GM21390 (cell line): ENCODE measurements around the gene ZDHHC3.
"Not testable (repeated sequence)": the region's sequence is repeated elsewhere in the genome, so short reads cannot be mapped to it uniquely, and the experiment has no call there.

Experiments used
- ATAC-seq: cut with Tn5 transposase; IDR thresholded peaks from one replicate; pipeline ENCODE4 v1.9.1; 2021; ENCODE audit not compliant: unreplicated experiment

Gene ZDHHC3

DNA sequence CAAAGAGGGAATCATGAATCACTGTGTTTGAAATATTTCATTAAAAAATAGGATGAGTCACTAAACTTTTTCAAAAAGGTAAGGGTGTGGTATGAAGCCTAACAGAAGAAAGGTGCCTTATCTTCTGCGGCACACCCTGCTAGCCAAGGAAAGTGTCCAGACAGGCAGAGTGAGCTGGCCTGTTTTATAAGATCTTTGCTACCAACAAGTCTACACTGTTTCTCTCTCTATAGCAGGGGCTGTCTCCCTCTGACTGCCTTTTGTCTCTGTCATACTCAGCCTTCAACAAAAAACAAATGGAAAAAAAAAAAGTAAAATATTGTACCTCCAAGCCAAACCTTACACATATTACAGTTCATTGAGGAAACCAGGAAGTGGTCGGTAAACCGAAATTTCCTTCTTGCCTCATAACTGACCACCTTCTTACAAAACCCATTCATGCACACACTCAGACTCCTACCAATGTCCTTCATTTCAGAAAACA, 9.1 kb downstream of the ZDHHC3 start:
- no peak for ATAC-seq

DNA sequence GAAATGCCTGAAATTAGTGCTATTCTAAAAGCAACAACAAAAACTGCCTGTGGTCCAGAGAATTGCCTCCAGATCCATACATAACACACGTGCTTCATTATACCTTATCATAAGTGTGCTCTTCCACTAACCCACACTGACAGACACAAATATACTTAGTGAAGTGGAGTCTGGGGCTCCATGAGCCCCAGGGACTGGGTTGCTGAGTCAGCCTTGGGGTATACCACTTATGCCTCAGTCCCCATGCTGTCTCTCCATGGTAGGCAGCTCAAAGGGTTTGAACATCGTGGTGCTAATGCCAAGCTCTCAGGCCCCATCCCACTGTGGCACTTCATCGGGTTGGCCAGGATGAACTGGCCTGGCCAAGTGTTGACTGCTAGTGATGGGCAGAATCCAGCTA, 10.8 kb downstream of the ZDHHC3 start:
- ATAC-seq: no peak

DNA sequence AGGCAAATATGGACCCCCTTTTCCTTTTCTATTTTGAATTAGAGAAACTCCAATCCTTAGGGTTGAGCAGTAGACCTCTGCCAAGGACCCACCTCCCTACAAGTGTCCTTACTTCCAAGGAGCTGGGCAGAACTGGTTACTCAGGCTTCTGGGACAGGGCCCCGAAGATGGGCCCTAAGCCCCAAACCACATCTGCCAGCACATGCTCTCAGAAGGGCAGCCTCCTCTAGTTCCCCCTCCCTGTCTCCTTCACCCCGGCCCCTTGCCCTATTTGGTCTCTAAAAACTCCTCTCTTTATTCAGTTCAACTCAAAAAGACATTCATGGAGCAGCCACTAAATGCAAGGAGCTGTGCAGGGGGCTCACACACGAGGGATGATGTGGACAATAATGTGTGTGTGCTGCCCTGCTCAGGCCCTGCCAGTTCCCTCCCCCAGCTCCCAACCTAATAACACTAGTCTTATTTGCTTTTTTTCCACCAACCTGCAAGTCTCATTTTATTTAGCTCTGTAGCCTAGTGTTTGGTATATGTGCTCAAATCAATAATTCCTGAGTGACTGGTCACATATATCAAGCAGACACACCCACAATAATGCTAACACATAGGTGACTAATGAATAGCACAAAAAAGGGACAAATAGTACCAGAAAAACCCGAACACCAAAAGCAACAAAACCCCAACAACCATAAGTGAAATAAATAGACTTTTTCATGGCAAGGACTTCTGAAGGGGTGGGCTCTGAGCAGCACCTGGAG, 12.2 kb downstream of the ZDHHC3 start:
- no peak for ATAC-seq

DNA sequence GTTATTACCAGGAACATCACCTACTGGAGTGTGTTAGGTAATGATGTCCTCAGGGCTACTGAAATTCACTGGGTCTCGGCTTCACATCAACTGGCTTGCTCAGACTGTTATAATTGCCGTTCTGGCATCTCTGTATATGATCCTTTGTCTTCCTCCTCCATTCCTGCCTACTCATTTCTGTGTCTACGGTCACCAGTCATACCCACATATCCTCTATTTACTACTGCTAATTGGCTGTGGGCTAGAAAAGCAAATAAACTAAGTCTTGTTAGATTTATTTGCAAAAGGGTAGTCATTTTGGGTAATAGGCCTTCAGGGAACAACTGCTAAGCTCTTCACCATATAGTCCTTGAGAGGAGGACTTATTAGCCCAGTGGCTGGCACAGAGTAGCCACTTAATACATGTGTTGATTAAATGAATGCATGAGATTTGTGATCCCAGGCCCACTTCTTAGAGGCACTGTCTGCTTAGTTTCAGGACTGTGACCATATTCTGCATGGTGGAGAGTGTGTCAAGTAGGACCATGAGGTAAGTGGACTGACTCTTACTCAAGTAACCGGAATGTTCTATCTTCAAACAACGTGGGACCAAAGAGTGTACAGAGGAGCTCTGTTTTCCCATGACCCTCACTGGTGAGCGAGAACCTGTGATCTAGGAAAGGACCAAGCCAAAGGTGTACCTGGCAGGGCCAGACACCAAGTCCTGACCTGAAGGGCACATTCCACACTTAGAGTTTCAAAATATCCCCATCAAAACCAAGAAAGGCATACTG, 13.2 kb downstream of the ZDHHC3 start:
- ATAC-seq: no peak

DNA sequence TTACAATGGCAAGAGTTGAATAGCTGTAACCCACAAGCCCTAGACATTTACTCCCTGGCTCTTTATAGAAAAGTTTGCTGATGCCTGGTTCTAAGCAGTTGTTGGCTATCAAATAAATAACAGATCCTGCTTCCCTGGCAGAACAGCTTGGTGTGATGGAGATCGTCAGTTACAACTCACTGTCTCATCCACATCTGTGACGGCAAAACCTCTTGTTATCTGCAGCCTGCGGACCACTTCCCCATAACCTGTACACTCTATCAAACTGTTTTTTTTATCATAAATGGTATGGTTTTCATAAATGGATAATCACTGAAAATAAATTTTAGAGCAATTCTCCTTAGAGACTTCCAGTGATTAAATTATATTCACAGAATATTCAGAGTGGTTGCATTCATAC, 14.1 kb downstream of the ZDHHC3 start:
- ATAC-seq: no peak

DNA sequence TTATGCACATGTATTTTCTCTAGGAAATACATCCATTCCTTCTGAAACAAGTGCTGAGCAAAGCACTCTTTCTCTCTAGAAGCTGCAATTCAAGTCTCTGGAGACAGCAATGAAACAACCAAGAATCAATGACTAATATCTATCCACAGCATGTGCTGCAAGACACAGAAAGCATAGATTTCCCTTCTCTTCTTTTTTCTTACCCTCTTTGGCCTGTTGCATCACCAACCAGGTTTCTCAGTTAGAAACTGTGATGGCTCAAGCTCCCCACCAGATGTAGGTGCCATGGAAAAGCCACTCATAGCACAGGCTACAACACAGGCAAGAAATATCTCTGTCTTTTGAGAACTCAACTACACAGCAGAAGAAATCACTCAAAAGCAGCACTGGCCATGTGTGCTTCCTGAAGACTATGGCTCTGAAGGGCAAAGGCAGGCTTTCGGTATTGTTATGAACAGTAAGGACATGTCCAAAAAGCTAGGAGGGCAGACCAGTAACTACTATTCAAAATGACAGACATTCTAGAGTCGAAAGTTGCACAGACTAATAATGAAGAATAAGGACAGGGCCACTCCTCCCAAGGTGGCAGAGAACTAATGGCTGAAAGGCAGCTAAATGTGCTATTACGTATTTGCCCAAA, 15.5 kb downstream of the ZDHHC3 start:
- peak; percentile 55 for ATAC-seq

DNA sequence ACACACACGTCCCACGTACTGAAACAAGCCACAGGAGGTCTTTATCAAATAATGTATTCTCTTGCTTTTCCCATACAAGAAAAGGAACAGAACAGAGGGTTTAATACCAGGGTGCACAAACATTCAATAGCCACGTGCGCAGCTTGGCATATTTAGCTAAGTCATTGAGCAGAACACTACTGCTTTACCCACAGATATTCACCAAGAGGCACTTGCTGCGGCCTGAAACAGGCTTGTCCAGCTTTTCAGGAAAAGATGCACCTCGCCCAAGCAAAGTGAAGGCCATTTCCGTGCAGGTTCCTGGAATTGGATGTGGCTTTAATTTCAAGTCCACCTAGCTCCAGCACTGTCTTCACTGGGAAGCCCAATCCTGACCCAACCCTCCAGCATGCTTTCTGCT, 17.6 kb downstream of the ZDHHC3 start:
- no peak for ATAC-seq

DNA sequence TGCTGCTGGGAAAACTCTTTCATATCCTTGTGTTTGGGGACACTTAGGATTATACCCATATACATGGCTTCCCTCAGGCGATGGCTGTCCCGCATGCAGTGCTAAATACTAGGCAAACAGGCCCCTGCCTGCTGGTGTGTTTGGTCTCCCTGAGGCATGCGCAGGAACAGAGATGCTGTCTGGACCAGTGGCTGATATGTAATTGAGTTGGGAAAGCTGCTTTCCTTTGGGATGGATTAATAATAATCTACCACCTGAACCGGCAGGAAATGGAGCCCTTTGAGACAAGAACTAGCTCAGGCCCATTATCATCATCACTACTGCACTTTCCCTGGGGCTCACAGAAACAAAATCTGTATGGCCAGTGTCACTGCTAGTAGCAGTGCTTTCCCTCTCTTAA, 18.0 kb downstream of the ZDHHC3 start:
- no peak for ATAC-seq

DNA sequence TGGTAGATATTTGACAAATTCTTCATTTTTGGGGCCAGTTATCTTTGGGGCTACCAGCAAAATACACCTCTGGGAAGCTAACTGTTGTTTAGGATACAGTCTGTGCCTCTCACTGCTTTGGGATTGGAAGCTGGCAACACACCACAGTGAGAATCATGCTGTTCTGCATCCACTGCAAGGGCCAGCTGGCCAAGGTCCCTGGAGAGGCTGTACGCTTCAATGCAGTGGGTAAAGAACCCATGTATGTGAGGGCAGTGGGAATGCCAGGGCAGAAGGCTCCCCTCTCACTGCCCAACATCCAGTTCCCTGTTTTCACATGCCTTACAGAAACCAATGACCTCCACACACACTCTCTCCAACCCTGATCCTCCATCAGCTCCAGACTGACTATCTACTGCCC, 20.1 kb downstream of the ZDHHC3 start:
- ATAC-seq: no peak

DNA sequence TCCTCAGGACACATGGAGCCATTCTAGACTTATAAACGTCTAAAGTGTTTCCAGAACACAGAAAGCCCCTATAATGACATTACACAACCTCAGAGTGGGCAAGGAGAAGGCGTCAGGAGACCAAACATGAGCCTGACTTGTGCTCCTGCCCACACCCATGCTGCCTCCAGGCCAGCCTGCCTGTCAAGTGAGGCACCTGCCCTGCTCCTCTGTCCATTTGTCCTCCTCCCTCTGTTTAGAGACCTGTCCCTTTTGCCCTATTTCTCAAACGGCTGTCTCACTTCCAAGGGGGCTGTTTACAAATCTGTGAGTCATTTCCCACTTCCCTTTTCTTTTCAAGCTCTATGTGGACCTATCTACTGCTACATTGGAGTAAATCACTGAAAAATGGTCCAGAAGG, 21.0 kb downstream of the ZDHHC3 start:
- peak; percentile 67 for ATAC-seq

DNA sequence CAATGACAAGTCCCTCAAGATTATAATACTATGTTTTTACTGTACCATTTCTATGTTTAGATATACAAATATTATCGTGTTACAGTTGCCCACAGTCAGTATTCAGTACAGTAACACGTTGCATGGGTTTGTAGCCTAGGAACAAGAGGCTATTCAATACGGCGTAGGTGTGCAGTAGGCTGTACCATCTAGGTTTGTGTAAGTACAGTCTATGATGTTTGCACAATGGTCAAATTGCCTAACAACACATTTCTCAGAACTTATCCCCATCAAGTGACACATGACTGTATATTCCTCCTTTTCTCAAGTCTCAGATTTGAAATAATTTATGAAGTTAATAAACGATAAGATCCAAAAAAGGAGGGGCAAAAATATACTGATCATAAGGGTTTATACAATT, 21.7 kb downstream of the ZDHHC3 start:
- ATAC-seq: no peak

DNA sequence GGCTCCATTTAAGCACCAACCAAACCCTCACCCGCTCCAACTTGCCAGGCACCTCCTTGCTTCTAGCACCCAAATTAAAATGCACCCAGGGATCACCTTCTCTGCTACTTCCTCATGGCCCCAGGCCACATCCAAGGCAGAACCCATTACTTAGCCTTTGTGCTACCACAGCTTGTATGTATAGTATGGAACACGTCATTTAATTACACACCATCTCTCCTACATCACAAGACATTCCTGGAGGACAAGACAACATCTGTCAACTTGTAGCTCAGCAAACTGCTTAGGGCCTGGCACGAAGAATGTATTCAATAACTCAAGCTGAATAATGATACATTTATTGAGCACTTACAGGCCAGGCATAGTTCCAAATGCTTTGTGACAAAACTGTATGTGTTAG, 23.3 kb downstream of the ZDHHC3 start:
- no peak for ATAC-seq

DNA sequence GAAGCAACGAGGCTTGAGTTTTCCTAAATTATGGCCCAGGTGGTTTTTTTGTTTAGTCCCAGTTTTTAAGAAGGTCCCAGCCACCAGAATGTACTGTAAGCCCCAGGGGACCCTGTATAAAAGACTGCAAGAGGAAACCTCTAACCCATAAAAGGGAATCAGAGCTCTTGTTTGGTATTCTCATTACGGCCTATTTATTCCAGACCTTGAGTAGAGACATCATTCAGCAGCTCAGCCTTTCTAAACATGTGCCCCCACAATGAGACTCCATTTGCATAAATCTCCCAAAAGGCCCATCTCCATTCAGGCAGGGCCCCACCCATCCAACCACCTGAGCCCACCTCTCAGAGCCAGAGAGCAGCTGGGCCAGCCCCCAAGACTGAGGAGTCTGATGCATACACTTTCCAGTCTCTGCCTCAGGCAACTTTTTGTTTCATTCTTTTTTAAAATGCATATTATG, 25.7 kb downstream of the ZDHHC3 start:
- ATAC-seq: no peak

DNA sequence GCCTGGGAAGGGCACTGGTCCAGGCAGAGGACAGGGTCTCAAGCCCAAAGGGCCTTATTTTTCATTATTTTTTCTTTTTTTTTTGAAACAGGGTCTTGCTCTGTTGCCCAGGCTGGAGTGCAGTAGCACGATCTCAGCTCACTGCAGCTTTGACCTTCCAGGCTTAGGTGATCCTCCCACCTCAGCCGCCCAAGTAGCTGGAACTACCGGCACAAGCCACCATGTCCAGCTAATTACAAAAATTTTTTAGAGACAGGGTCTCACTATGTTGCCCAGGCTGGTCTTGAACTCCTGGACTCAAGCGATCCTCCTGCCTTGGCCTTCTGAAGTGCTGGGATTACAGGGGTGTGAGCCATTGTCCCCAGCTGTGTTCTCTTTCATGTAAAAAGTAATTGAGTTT, 26.2 kb downstream of the ZDHHC3 start:
- not testable (repeated sequence) for ATAC-seq

DNA sequence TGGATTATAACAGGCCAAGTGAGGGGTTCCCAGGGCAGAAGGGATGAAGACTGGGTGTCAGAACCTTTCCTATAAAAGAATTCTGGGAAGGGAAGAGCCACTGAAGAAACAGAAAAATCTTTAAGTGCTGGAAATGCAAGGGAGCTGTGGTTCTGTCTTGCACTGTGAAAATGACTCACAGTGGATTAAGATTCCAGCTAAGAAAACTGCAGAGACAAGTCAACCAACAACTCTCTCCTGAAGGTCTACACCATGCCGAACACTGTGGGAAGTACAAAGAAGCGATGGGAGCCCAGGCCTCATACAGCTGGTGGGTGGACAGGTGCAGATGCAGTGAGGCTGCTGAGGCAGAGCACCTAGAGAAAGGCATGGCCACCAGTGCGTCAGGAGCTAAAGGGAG, 27.7 kb downstream of the ZDHHC3 start:
- ATAC-seq: no peak

DNA sequence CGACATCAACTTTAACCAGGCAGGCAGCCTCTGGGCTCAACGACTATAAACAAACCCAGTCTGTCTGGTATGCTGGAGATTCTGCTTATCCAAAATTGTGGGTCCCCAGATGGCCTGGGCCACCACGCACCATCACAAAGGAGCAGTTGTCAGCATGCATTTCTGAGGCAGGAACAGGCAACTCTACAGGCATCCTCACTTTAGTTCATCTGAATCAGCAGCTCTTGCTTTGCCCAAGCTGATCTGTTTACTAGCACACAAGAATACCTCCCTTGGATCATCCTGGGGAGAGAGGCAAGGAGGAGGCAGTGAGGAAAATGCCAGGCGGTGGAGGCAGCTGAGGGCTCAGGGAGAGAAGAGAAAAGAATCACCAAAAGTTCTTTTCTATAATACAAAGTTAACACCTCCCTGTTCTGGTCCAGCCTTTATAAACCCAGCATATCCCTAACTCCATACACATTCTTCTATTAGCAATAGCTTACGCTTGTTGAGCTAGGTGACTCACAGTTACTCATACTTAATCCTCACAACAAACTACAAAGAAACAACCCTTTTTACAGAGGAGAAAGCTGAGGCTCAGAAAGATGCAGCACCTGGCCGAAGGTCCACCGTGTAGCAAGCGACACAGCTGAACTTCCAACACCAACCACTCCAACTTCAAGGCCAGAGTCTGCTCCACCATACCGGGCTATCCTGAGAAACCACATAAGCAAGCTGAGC, 33.6 kb downstream of the ZDHHC3 start:
- ATAC-seq: no peak

DNA sequence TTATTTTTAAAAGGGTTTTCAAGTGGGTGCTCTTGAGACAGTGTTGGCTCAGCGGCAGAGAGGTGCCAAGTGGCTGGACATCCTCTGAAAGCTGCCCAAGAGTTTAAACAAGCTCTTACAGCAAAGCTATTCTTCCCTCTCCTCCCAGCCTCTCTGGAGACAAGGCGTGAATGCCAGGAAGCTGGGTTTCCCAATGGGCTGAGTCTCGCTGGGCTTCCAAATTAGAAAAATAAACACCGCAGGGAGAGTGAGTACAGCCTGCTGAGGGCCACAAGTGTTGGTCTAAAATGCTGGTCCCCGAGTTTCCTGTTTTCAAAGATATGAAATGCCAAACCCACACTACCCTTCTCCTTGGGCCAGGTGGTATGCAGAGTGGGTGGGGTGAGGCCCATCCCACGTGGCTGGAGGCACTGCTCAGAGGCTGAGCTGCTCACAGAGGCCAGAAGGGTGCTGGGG, 36.4 kb downstream of the ZDHHC3 start:
- ATAC-seq: no peak

DNA sequence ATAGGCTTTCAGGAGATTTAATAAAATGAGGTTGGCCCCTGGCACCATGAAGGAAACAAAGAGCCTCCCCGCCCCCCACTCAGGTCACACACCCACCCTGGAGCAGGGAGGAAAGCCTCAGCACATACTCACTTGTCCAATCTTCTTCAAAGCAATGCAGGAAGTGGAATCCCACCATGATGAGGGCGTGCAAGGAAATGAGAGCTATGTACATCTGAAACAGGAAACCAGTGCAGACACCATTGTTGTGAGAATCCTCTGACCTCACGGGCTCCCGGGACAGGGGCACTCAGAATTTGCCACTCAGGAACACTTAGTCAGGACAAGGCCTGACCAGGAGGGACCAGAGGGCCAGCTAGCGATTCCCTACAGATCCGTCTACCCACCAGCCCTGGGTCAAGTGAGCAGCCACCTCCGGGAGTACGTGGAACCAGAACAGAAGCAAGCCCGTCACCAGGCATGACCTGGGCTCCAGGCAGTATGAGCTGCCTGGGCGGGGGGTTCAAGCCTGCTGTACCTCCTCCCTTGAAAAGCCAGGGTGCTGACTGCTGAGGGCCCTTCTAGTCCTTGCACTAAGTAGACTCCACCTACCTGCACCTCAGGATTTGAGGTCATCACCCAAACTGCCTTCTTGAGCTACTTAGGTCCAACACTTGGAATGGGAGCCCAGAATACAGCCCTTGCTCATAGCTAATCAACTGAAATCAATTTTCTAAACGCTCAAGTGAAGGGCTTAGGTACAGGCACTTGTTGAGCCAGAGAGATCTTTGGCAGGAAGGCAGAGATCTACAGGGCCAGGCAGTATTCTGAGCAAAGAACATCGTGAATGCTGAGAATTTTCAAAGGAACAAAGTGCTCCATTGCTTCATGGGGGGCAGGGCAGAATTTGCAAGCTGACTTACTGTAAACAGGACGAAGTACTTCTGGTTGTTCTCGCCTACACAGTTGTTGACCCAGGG, 42.7 kb downstream of the ZDHHC3 start:
- ATAC-seq: no peak

DNA sequence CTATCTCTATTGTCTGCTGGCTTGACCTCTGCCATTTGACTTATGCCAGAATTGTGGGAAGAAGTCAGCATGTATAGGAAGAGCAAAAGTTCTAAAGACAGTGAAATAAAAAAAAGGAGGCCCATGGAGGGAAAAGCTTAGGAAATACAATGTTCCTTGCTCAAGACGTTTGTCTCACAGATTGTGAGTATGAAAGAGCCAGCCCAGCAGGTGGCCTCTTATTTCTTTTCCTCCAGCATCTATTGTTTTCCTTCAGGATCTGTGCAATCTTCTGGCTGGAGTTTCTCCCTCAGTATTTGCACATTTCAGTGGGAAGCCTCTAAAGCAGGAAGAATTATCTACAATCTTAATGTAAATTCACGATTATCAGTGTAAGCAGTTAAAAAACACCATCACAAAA, 43.7 kb downstream of the ZDHHC3 start:
- no peak for ATAC-seq

DNA sequence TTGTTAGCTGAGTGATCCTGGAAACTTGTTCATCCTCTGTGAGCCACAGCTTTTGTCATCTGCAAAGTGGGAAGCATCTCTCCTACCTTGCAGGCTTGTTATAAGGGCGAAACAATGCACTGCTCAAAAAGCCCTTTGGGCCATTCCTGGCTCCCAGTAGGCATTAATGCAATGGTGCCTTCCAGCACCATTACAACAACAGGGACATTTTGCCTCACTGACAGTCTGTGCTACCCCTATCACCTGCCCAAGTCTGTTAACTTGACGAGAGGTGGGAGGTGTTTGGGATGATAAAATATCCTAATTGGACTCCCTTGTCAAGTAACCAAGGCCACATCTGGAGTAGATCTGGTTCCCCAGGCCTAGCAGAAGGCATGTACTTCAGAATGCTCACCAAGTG, 44.2 kb downstream of the ZDHHC3 start:
- ATAC-seq: no peak
